Stimulated activated naive CD4-positive, alpha-beta T cell treated with Interleukin-2 at 50 U/mL for 16 hours (primary cell): ENCODE results near the gene FOXP1.

Source experiments
- DNase-seq: peaks from one replicate; lab custom pipeline; 2025; lab: John Stamatoyannopoulos, UW

Gene FOXP1

GRCh38 chr3:71175691-71176365 lies 407.7 kb downstream of the FOXP1 start:
- DNase-seq = no peak

DNA sequence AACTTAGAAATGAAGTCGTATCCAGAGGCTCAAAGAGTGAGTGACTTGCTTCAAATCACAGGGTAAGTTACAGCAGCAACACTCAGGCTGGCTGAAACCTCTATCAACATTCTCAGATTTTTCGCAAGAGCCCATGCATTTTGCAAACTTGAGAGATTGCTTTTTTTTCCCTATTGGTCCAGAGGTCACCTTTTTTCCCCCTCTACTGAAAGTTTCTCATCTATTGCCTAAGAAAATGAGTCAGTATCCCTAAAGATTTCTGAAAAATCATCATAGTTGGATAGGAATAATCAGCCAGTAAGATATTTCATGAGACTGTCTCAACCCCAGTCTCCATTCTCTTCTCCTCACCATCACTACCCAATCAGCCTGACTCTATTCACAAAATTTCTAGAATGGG lies 410.6 kb downstream of the FOXP1 start:
- DNase-seq = no peak

GRCh38 chr3:71172189-71172588 lies 411.3 kb downstream of the FOXP1 start:
- no peak for DNase-seq

GRCh38 chr3:71171247-71171646 lies 412.3 kb downstream of the FOXP1 start:
- no peak for DNase-seq

- no peak for DNase-seq
Observed at GRCh38 chr3:71168880-71169411, 414.6 kb downstream of the FOXP1 start.

DNA sequence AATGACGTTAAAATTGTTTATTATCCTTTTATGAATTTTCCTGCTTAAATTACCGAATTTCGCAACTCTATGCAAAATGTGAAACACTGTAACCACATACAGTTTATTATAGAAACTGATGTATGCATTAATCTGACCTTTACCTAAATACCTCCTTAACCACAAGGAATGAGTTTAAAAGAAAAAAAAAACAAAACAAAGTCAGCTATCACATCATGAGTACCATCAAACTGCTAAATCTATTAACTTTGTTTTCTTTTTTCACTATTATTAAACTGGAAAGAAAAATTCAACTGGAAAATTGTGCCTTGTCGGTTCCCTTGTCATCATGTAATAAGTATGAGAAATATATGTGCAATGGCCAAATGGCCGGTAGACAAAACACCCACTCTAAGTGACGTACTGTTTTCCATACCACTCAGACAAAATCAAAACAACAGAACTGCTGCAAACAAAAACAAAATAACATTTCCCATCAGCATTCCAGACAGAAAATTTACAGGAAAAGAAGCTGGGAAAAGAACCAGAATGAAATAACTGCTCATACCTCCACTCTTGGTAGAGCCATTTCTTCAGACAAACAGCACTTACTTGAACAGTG lies 415.3 kb downstream of the FOXP1 start:
- DNase-seq = no peak

GRCh38 chr3:71166339-71167240 lies 416.9 kb downstream of the FOXP1 start:
- no peak for DNase-seq

DNA sequence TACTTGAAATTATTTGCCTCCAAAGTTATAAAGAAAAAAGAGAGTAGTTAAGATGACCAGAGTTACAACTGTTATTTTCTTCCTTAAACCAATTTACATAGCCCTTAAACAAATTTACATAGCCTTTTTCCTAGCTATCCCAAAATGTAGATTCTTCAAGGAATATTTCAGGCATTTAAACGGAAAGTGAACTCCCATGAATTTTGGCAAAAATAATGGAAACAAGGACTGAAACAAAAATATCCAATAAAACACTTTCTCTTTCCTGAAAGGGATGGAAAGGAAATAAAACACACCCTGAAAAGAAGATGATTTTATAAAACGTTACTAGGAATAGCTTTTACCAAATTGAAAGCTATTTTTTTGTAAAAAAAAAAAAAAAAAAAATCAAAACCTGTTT lies 418.6 kb downstream of the FOXP1 start:
- DNase-seq = no peak

DNA sequence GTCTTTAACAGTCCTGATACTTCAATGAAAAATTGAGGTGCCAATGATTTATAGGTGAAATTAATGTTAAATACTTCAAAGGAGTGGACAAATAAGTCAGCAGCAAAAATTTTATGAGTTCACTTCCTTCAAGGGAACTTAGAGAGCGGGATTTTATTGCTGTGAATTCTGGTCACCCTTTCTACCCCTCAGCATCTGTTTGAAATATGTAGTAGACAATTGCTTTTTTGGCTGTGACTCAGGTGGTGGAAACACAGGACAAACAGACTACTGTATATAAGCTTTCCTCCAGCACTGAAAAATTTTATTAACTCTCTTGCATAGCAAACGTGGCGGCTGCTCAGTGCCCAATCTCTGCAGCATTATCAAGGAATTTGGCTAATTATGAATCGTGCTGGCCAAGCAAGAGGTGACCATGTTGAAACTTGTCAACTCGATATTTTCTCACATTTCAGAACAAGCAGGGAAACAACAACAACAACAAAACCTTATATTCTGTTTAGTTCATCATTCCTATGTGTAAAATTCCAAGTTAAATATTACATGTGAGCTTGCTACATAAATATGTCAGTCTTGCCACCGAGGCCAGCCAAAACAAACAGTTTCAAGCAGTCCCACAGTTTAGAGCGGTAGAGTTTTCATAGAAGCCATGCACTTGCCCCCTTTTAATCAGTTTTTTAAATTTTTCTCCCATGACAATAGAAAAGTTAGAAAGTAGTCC lies 420.2 kb downstream of the FOXP1 start:
- DNase-seq = no peak

DNA sequence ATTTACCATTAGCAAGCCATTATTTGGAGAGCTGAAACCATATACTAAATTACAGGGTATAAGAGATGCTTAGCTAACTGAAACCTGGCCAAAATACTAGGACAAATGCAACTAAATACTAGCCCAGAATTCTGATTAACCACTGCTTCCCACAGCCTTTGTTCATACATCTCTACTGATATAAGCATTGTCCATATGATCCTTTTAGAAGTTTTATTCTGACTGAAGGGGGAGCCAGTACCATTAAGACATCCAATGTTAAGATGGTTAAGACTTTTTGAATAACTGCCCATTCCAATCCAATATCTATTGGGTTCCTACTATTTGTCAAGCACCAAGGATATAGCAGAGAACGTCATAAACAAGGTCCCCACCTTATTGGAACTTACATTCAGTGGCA lies 421.3 kb downstream of the FOXP1 start:
- DNase-seq = no peak

DNA sequence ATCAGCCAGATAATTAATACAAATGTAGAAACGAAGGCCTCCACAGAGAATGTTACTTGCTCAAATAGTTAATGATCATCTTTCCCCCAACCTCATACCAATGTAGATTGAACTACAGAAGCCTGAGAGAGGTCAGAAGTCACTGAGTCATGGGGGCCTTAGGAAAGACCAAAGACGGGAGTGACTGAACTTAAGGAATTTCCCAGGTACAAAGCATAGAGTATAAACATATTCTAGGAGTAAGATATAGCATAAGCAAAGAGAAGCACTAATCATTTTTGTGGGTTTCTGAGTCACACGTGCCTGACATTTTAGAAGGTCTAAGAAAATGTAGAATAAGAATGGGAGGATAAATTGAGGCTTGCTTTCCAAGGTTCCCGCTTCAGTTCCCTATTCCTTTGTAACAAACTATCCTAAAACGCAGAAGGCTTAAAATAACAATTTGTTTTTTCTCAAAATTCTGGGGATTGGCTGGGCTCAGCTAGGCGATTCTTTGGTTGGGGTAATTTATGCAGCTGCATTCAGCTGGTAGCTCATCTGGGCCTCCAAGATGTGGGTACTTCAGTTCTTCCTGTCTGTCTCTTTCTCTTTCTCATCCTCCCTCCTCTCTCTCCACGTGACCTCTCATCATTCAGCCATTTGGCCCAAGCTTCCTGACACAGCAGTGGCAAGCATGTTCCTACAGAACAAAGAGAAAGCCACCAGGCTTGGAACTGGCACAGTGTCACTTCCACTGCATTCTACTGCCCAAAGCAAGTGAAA lies 422.6 kb downstream of the FOXP1 start:
- DNase-seq = no peak

- no peak for DNase-seq
Observed at GRCh38 chr3:71156062-71156665, 427.4 kb downstream of the FOXP1 start.

GRCh38 chr3:71154846-71155245 lies 428.7 kb downstream of the FOXP1 start:
- no peak for DNase-seq

GRCh38 chr3:71153713-71154112 lies 429.8 kb downstream of the FOXP1 start:
- no peak for DNase-seq

DNA sequence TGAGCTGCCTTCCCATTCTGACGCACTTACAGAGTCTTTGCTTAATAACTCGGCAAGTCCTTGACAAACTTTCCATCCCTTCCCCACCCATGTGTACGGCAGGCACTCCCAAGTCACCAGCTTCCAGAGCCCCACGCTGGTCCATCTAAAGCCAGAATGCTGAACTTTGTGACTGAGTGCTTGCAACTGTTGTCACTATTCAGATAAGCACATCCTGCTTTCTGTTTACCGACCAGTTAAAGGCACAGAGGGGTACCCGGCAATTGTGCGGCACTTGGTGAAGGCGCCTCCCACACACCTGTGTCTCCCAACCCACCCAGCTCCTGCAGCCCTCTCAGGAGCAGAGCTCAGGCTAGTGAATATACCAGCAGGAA lies 430.6 kb downstream of the FOXP1 start:
- no peak for DNase-seq

DNA sequence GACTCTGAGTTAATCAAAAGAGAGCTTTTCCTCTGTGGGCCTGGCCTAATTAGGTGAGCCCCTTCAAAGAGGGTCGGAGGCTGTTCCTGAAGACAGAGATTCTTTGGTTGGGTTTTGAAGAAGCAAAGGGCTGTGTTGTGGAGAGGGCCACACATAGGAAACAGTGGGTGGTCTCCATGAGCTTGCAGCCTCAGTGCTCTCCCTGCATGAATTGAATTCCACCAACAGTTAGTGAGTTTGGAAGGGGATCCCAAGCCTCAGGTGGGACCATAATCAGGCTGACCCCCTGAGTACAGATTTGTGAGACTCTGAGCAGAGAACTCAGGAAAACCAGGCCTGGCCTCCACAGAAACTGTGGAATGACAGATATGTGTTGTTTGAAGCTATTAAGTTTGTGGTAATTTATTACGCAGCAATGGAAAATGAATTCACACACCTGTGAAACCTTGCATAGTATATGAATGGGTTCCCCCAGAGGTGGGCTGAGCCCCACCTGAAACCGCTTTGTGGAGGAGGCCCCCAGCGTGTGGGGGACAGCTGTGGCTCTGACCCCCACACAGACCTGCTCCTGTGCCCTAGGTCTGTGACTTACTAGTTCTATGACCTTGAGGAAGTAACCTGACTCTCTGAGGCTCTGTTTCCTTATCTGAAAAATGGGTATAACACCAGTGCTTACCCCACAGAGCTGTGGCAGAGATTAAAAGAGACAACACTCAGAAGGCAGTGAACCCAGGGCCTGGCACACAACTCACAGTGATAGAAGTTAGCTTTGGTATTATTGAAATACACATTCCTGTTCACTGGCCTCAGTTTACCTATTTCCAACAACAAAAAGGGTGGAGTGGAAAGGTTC lies 431.3 kb downstream of the FOXP1 start:
- DNase-seq = no peak

GRCh38 chr3:71149959-71150954 lies 433.3 kb downstream of the FOXP1 start:
- no peak for DNase-seq

- DNase-seq = no peak
Observed at GRCh38 chr3:71148455-71149060, 435.0 kb downstream of the FOXP1 start.
